GM19099 (cell line): ENCODE results near the gene KSR2.

Source experiments
- POLR2A ChIP-seq: IDR thresholded peaks from 3 replicates; pipeline ENCODE4 v1.6.1; 2011; ENCODE audit warnings: low read depth; ENCODE audit not compliant: insufficient read length; ENCODE audit errors: extremely low read depth

The KSR2 gene

GRCh38 chr12:117882181-117882580 lies 86.6 kb downstream of the KSR2 start:
- no peak for TF ChIP-seq POLR2A

- no peak for TF ChIP-seq POLR2A
Measured at GRCh38 chr12:117881517-117881916, 87.3 kb downstream of the KSR2 start.

GRCh38 chr12:117878605-117879004 lies 90.2 kb downstream of the KSR2 start:
- no peak for TF ChIP-seq POLR2A

DNA sequence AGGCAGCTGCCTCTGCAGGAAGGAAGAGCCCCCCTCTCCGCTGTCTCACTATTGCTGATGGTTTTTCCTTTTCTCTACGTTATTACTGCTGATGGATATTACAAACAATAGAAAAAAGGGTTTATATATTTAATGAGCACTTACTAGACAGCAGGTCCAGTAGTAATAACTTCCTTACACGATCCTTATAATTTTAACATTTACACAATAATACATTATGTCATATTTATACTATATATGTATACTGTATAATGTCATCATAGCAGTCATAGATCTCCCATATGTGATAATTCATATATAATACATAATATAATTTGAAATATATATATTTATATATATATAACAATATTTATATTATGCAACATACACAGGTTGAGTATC lies 92.4 kb downstream of the KSR2 start:
- no peak for TF ChIP-seq POLR2A

DNA sequence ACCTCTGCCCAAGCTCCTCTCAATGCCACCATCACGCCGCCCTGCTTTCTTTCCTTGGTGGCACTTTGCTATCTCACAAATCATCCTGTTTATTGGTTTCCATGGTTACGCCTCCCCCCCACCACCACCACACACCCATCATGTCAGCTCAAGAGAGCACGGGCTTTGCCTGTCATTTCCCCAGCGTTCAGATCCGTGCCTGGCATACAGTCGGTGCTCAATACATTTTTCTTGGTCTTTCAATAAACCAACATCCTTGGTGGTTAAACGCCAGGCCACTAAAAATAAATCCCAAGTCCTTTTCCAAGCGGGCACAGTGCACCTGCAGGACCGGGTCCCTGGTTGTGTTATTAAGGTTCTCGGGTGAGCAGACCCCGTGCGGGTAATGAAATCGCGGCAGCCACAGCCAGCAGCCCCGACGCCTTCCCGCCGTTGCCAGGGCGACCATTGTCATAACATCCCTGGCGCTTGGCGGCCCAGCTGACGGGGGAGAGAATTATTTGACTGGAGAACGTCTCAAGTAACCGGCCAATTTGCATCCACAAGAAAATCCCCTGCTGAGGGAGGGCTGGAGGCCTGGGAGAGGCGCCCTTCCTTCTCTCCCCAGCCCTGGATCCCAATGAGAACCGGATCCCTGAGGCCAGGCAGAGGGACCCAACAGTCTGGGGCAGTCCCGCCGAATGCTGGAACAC lies 92.9 kb downstream of the KSR2 start:
- TF ChIP-seq POLR2A = no peak

GRCh38 chr12:117874842-117875434 lies 93.9 kb downstream of the KSR2 start:
- TF ChIP-seq POLR2A = no peak

GRCh38 chr12:117872546-117873169 lies 96.1 kb downstream of the KSR2 start:
- TF ChIP-seq POLR2A = no peak

DNA sequence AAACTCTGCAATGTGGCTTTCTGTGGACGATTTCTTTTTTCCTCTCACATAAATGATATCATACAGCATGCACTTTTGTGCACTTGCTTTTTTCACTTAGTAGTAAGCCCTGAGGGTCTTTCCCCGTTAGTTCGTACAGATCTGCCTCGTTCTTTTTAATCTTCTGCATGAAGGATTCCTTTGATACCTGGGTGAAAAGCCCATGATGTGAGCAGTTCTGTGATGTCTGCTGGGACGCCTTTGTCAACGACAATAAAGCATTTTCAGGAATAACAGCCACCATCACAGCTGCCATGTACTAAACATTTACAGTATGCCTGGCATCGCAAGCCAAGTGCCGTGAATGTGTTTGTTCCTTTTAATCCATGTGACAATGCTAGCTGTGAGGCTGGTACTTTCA lies 99.2 kb downstream of the KSR2 start:
- TF ChIP-seq POLR2A = no peak

GRCh38 chr12:117867348-117867747 lies 101.4 kb downstream of the KSR2 start:
- no peak for TF ChIP-seq POLR2A

DNA sequence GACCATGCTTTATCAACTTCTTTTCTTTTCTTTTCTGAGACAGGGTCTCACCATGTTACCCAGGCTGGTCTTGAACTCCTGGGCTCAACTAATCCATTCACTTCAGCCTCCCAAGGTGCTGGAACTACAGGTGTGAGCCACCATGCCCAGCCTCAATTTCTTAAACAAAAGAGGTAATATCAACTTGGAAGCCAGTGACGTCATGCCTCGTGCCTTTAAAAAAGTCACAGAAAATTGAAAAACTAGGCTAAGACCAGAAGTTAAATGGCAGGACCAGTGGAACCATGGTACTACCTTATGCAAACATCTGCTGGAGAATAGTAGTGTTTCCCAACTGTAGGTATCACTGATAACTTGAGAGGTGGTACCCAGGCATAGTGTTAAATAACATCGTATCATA lies 103.3 kb downstream of the KSR2 start:
- no peak for TF ChIP-seq POLR2A

GRCh38 chr12:117863002-117863709 lies 105.6 kb downstream of the KSR2 start:
- no peak for TF ChIP-seq POLR2A

DNA sequence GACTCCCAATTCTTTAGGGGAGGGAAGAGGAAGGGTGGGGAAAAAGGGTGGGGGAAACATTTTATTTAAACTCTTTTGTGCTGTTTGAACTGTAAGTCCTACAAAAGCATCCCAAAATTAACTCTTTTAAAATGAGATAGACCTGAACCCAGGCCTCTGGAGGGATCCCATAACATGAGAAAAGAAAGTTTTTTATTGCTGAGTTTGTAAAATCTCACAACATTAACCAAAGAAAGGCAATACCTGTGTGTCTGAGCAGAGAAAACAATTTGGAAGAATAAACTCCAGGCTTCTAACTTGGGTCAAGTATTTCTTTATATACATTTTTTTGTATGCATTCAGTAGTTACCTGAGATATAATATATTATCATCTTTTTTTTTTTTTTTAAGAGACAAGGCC lies 107.1 kb downstream of the KSR2 start:
- TF ChIP-seq POLR2A = no peak

DNA sequence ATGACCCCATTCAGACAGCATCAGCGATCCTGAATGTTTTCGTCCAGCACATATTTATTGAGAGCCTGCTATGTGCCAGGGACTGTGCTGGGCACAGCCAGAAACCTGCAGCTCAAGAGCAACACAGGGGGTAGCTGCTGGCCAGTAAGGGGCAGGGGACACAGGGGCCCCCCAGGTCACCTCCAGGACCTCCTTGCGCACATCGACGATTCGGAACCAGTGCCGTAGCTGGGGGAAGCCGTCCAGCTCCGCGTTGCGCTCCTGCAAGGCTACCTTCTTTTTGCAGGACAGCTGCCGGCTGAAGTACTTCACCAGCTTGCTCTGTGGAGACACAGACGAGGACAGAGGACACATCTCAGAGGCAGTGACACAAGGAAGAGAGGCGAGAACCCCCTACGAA lies 108.7 kb downstream of the KSR2 start:
- no peak for TF ChIP-seq POLR2A

DNA sequence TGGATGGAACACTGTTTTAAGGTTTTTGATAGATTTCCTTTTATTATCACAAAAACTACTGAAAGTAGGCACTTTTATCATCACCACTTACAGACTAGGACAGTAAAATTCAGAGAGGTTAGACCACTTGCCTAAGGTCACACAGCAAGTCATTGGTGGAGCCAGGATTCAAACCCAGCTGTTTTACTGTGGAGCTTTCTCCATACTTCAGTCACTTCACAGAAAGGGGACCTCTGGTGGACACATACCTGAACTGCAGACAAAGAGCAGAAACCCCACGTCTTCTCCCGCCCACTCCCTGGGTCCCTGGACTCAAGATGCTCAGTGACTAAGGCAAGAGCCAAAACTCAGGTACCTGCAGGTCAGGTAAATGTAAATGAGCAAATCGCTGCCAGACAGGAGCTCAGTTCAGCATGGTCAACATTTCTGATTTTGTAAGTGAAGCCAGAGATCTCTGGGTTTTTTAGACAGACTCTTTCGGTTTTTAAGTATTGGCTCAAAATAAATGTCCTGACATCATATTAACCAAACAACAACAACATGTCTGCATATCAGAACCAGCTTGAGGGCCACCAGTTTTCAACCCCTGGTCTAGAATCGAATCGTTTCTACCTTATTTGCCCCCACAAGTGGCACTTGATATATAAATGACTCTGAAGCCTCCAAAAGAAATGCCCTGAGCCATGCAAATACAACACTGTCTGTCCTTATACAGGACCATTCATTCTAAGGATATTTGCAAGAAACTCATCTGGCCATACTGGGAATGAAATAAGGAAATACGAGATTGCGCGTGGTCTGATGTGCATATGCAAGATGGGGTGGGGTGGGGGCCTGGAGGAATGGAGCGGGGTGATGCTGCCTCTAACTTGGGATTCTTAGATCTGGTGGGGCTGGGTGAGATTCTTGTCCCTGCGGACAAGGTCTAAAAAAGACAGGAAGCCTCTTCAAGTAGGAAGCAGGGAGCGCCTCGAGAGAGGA lies 110.9 kb downstream of the KSR2 start:
- no peak for TF ChIP-seq POLR2A

DNA sequence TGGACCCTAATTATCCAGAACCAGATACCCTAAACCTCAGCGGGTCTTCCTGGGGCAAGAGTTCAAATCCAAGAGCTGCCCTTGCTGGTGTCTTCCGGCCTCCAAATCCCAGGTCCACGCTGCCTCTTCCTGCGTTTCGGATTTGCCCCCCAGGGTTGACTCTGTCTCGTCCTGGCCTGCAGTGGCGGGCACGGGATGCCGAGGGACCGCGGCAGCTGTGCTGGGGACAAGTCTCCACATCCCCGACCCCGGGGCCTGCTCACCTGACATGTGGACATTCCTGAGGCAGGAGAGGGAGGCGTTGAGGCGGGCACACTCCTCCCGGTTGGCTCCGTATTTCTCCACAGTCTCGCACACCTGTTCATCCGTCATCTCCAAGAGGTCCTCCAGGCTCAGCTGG lies 113.6 kb downstream of the KSR2 start:
- no peak for TF ChIP-seq POLR2A
